ENCODE results near the gene VPS72. TPM values are rescaled to one million over a fixed set of nuclear protein-coding genes. Genes with fewer than 3 reads are reported as not detected.

Gene VPS72
- total RNA-seq, 2 experiments from 2014 or later: 12.7 to 17.2 TPM

DNA sequence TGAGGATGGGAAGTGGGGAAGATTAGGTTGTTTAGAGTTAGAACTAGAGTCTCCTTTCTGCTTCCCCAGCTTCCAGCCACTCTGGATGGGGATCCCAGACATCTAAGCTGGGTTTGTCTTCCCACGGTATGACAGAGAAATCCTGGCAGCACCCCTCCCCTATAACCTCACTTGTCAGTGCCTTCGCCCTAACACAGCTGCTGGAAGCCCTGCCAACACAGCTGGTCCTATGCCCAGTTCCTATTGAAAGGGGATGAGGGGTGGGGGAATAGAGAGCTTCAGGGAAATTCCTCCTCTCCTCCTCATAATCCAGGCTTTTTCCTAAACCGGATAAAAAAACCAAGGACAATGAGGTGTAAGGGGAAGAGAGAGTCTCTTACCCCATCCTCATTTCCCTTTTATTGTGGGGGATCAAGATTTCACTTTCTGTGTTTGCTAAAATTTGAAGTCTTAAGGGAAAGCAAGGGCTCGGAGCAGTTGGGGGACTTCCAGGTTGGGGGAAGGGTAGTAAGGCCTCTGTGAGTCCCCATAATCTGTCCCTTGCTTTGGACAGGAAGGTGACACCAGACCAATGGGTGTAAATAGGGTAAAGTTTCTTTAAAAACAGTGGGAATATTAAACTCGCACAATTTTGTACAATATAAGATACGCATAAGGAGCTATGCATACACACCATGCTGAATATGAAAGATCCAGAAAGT, 14.8 kb downstream of the VPS72 start:
- CTCF ChIA-PET: no interaction called here
- no peak overlapping the region for H3K27ac ChIP-seq (ENCODE audit: low read depth in 1 of 2, low read length in 2 of 2)
- POLR2A ChIA-PET: interaction anchor here (0.9 to 1.2 kb wide), 3 partner anchors 9 to 18 kb away, joined by 3 to 4 read pairs (median 3); partner anchors contain the start of genes LYSMD1, SCNM1 and VPS72
- no peak overlapping the region for H3K4me3 ChIP-seq (ENCODE audit: low read length)
- TF ChIP-seq, protein P1, sequence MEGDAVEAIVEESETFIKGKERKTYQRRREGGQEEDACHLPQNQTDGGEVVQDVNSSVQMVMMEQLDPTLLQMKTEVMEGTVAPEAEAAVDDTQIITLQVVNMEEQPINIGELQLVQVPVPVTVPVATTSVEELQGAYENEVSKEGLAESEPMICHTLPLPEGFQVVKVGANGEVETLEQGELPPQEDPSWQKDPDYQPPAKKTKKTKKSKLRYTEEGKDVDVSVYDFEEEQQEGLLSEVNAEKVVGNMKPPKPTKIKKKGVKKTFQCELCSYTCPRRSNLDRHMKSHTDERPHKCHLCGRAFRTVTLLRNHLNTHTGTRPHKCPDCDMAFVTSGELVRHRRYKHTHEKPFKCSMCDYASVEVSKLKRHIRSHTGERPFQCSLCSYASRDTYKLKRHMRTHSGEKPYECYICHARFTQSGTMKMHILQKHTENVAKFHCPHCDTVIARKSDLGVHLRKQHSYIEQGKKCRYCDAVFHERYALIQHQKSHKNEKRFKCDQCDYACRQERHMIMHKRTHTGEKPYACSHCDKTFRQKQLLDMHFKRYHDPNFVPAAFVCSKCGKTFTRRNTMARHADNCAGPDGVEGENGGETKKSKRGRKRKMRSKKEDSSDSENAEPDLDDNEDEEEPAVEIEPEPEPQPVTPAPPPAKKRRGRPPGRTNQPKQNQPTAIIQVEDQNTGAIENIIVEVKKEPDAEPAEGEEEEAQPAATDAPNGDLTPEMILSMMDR (IDR thresholded peaks at IDR 0.05): no peak
- H3K4me1 ChIP-seq (ENCODE audit: insufficient read depth, low read length): no peaks in the 10 kb centered on the region
- H3K27me3 ChIP-seq (ENCODE audit: control insufficient read depth in 1 of 2, insufficient read depth in 2 of 2, low read length in 2 of 2): no peaks in the 10 kb centered on the region
- no peaks in the 10 kb centered on the region for H3K9me3 Mint-ChIP-seq
- no peak overlapping the region for H3K4me3 Mint-ChIP-seq
- ATAC-seq (ENCODE audit: poor library complexity) (no peak), DNase-seq (no peak)
- no peaks in the 10 kb centered on the region for H3K4me1 Mint-ChIP-seq (ENCODE audit: low read depth)
- H3K9me3 ChIP-seq (ENCODE audit: control insufficient read depth in 1 of 2, insufficient read depth in 1 of 2, low read length in 2 of 2): no peaks in the 10 kb centered on the region
- H3K36me3 ChIP-seq (ENCODE audit: insufficient read depth, low read length): peaks cover 69% of the 10 kb centered on the region
- H3K36me3 Mint-ChIP-seq (ENCODE audit: low read depth): peaks cover 85% of the 10 kb centered on the region
- H3K27me3 Mint-ChIP-seq: no peaks in the 10 kb centered on the region
- H3K27ac Mint-ChIP-seq: peak overlapping the region; percentile 12
- intact Hi-C loops (cut with DNase I, micrococcal nuclease): no loop called here

DNA sequence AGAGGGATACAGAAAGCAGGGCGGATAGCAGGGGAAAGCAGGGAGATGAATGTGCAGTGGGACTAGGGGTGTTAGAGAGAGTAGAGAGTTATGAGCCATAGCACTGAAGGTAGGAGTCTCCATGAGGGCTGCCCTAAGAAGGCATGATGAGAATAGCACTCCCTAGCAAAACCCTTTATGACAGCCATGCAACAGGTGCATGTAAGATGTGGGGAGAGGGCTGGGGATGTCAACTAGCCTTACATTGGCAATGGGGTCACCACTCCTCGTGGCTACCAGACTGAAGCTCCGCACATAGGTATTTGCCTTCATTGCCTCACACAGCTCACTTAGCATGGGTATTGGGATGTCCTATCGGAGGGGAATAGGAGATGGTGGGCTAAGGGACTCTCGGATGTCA, 18.8 kb downstream of the VPS72 start:
- POLR2A ChIA-PET: interaction anchor here (1.6 kb wide), 1 partner anchor 15 kb away, joined by 7 read pairs; the partner anchor contains the start of gene TNFAIP8L2

DNA sequence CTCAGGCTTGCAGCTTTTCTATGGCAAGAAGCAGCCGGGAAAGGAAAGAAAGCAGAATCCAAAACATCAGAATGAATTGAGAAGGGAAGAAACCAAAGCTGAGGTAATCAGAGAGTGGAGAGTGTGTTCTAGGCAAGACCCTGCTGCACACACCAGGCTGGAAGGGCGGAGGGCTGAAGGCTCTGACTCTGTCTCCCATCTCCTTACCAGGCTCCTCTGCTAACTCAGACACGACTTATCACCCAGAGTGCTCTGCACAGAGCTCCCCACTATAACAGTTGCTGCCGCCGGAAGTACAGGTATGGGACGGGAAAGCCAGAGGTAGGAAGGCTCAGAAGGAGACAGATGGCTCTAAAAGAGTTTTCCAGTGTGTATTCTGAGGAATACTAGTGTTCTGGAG, 22.9 kb downstream of the VPS72 start:
- Histone ChIP-seq H3K9me3 (ENCODE audit: control insufficient read depth in 1 of 2, insufficient read depth in 1 of 2, low read length in 2 of 2) (no peaks in the 10 kb centered on the region), H3K27ac (ENCODE audit: low read depth in 1 of 2, low read length in 2 of 2) (no peak overlapping the region), H3K36me3 (ENCODE audit: insufficient read depth, low read length) (peaks cover 45% of the 10 kb centered on the region), H3K4me1 (ENCODE audit: insufficient read depth, low read length) (peaks cover 26% of the 10 kb centered on the region), H3K27me3 (ENCODE audit: control insufficient read depth in 1 of 2, insufficient read depth in 2 of 2, low read length in 2 of 2) (no peaks in the 10 kb centered on the region), H3K4me3 (ENCODE audit: low read length) (peak overlapping the region; percentile 76)
- ChIA-PET POLR2A (interaction anchor here (1.1 to 3.6 kb wide), 4 partner anchors 10 to 143 kb away, joined by 3 to 51 read pairs (median 3); partner anchors contain the start of genes TNFAIP8L2 and VPS72), CTCF (interaction anchor here (1.3 kb wide), 1 partner anchor 85 kb away, joined by 4 read pairs; no protein-coding TSS in a partner anchor)
- peaks cover 83% of the 10 kb centered on the region for H3K36me3 Mint-ChIP-seq (ENCODE audit: low read depth)
- ATAC-seq (ENCODE audit: poor library complexity) (no peak), DNase-seq (no peak)
- intact Hi-C loops (cut with DNase I, micrococcal nuclease): loop anchor here in 1 of 2 experiments (1.0 to 2.0 kb wide), 2 partner anchors 23 to 232 kb away; partner anchors contain the start of genes PSMB4 and VPS72
- TF ChIP-seq, protein P1 (IDR thresholded peaks at IDR 0.05): no peak
- H3K4me1 Mint-ChIP-seq (ENCODE audit: low read depth): peaks cover 44% of the 10 kb centered on the region
- H3K4me3 Mint-ChIP-seq: peak overlapping the region; percentile 93
- peak overlapping the region; percentile 89 for H3K27ac Mint-ChIP-seq
- H3K9me3 Mint-ChIP-seq: no peaks in the 10 kb centered on the region
- H3K27me3 Mint-ChIP-seq: no peaks in the 10 kb centered on the region

More for the DNA sequence above, 18.8 kb downstream of the VPS72 start:
- Mint-ChIP-seq H3K27ac (no peak overlapping the region), H3K9me3 (no peaks in the 10 kb centered on the region), H3K4me3 (no peak overlapping the region), H3K36me3 (ENCODE audit: low read depth) (peaks cover 87% of the 10 kb centered on the region), H3K4me1 (ENCODE audit: low read depth) (peaks cover 12% of the 10 kb centered on the region), H3K27me3 (no peaks in the 10 kb centered on the region)
- Histone ChIP-seq H3K4me3 (ENCODE audit: low read length) (no peak overlapping the region), H3K36me3 (ENCODE audit: insufficient read depth, low read length) (peaks cover 62% of the 10 kb centered on the region), H3K27me3 (ENCODE audit: control insufficient read depth in 1 of 2, insufficient read depth in 2 of 2, low read length in 2 of 2) (no peaks in the 10 kb centered on the region), H3K9me3 (ENCODE audit: control insufficient read depth in 1 of 2, insufficient read depth in 1 of 2, low read length in 2 of 2) (no peaks in the 10 kb centered on the region), H3K27ac (ENCODE audit: low read depth in 1 of 2, low read length in 2 of 2) (no peak overlapping the region), H3K4me1 (ENCODE audit: insufficient read depth, low read length) (peaks cover 11% of the 10 kb centered on the region)
- DNase-seq (no peak), ATAC-seq (ENCODE audit: poor library complexity) (no peak)
- intact Hi-C loops (cut with DNase I, micrococcal nuclease): no loop called here
- CTCF ChIA-PET: no interaction called here
- TF ChIP-seq, protein P1 (IDR thresholded peaks at IDR 0.05): no peak

Data from CD4-positive, alpha-beta T cell (primary cell).